CD4-positive, alpha-beta memory T cell (primary cell): ENCODE measurements around the gene PEX14. TPM values are rescaled to one million over a fixed set of nuclear protein-coding genes. Genes with fewer than 3 reads are reported as not detected.
A peak's percentile ranks its signal among the peaks of the same experiment; 100 is the strongest.
"Not testable (repeated sequence)": the region's sequence is repeated elsewhere in the genome, so short reads cannot be mapped to it uniquely, and the experiment has no call there.

ENCODE experiments used
- CTCF ChIA-PET: fragments of 350-600 bp; sonication (Branson Sonifier 250); formaldehyde crosslinking; loops from one replicate; lab custom pipeline; 2021; ENCODE audit warnings: inconsistent platforms; ENCODE audit not compliant: partially characterized antibody; lab: Charles Lee
- POLR2A ChIA-PET: fragments of 350-600 bp; sonication (Branson Sonifier 250); formaldehyde crosslinking; loops from one replicate; lab custom pipeline; 2021; ENCODE audit not compliant: partially characterized antibody; lab: Charles Lee
- DNase-seq, 5 donors: peaks; one replicate each; pipeline versions ENCODE4 v3.0.0 to v3.0.0-alpha.2; 2020 to 2022; ENCODE audit warnings: mixed read lengths in 1 of 5
- H3K27ac ChIP-seq: one replicate; pipeline ENCODE4 v1.7.0; 2013; ENCODE audit warnings: low read depth, low read length
- H3K27me3 ChIP-seq: 2 replicates; pipeline ENCODE4 v1.7.0; 2013; ENCODE audit warnings: mild to moderate bottlenecking, low read length, moderate library complexity; ENCODE audit not compliant: insufficient read depth
- H3K36me3 ChIP-seq: 2 replicates; pipeline ENCODE4 v1.7.0; 2013; ENCODE audit warnings: mild to moderate bottlenecking, low read length, moderate library complexity; ENCODE audit not compliant: insufficient read depth
- H3K4me1 ChIP-seq: 2 replicates; pipeline ENCODE4 v1.7.0; 2013; ENCODE audit warnings: mild to moderate bottlenecking, low read length, moderate library complexity; ENCODE audit not compliant: insufficient read depth
- H3K4me3 ChIP-seq, 2 donors: one replicate each; pipeline ENCODE4 v1.7.0; 2013; ENCODE audit warnings: low read length in 2 of 2, mild to moderate bottlenecking in 1 of 2
- H3K9me3 ChIP-seq, 2 donors: one replicate each; pipeline ENCODE4 v1.7.0; 2013; ENCODE audit warnings: low read length in 2 of 2, control low read depth in 1 of 2; ENCODE audit not compliant: control insufficient read depth in 1 of 2
- H3K27ac Mint-ChIP-seq, 7 donors: one replicate each; pipeline ENCODE4 v1.8.0; 2020 to 2021; ENCODE audit warnings: mixed read lengths in 7 of 7, mild to moderate bottlenecking in 6 of 7, inconsistent platforms in 3 of 7, moderate library complexity in 3 of 7
- H3K27me3 Mint-ChIP-seq, 2 donors: one replicate each; pipeline ENCODE4 v1.8.0; 2020 to 2021; ENCODE audit warnings: mixed read lengths in 2 of 2
- H3K36me3 Mint-ChIP-seq, 2 donors: one replicate each; pipeline ENCODE4 v1.8.0; 2020 to 2021; ENCODE audit warnings: mixed read lengths in 2 of 2, inconsistent platforms in 1 of 2, mild to moderate bottlenecking in 1 of 2
- H3K4me1 Mint-ChIP-seq, 4 donors: one replicate each; pipeline ENCODE4 v1.8.0; 2020 to 2021; ENCODE audit warnings: mixed read lengths in 4 of 4, mild to moderate bottlenecking in 1 of 4
- H3K4me3 Mint-ChIP-seq, 8 donors: one replicate each; pipeline ENCODE4 v1.8.0; 2020 to 2021; ENCODE audit warnings: mixed read lengths in 8 of 8, mild to moderate bottlenecking in 7 of 8, moderate library complexity in 6 of 8, inconsistent platforms in 3 of 8
- H3K9me3 Mint-ChIP-seq, 8 donors: one replicate each; pipeline ENCODE4 v1.8.0; 2020 to 2021; ENCODE audit warnings: mixed read lengths in 8 of 8, mild to moderate bottlenecking in 5 of 8, inconsistent platforms in 3 of 8, moderate library complexity in 1 of 8
- intact Hi-C: fragments of 100-400 bp; cut with micrococcal nuclease; formaldehyde crosslinking; loops from one replicate; pipeline ENCODE4 v1.15.1; 2023
- polyA plus RNA-seq, 2 donors: library from polyadenylated mRNA; unstranded; fragments of 300-500 nt; fragmentation: Illumina TruSeq; gene quantifications; one replicate each; pipeline ENCODE4 v1.2.3, GENCODE V29; 2021
- total RNA-seq, 2 experiments: library from RNA; stranded (reverse); gene quantifications; one replicate each; pipeline ENCODE4 v1.2.3, GENCODE V29; 2021

PEX14 gene
- total and polyA plus RNA-seq, 4 experiments from 2014 or later, result 3.1 to 16.1 (median 9.9) TPM

DNA sequence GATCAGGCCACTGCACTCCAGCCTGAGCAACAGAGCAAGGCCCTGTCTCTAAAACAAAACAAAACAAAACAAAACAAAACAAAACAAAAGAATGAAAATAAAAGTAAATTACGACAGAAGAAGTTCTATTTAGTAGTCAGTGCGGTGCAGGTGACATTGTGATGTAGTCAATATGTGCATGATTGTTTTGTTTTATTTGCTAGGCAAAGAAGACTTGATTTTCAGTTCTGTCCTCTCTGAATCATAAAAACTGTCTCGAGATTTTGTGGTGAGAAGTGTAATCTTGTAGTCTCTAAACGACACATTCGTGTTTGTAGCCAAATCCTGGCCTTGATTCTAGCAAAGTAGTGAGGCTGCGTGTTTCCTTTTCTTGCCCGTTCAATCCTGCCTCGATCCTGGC, 23.5 kb downstream of the PEX14 start:
- DNase-seq, result no peak
- Histone ChIP-seq H3K4me1 (peaks cover 26% of the 10 kb centered on the region), H3K27me3 (no peaks in the 10 kb centered on the region), H3K36me3 (no peaks in the 10 kb centered on the region), H3K4me3 (no peak overlapping the region), H3K27ac (no peak overlapping the region), H3K9me3 (no peaks in the 10 kb centered on the region)
- Mint-ChIP-seq H3K4me3 (peak overlapping the region in 1 of 8 donors; percentile 39), H3K4me1 (peaks cover 21 to 43% (median 35%) of the 10 kb centered on the region in 4 donors), H3K9me3 (no peaks in the 10 kb centered on the region), H3K27me3 (no peaks in the 10 kb centered on the region), H3K27ac (peak overlapping the region in 4 of 7 donors; percentile 21 to 70 (median 48)), H3K36me3 (peaks cover 0 to 9% of the 10 kb centered on the region in 2 donors)
- CTCF ChIA-PET, result interaction anchor here (1.3 to 9.4 kb wide), 5 partner anchors 7 to 368 kb away, joined by 4 to 111 read pairs (median 9); partner anchors contain the start of gene CENPS
- POLR2A ChIA-PET, result interaction anchor here (1.0 to 1.4 kb wide), 2 partner anchors 12 to 68 kb away, joined by 3 to 4 read pairs; partner anchors contain the start of gene CENPS
- intact Hi-C loops, result no loop called here

- peaks cover 10% of the 10 kb centered on the region for H3K4me1 ChIP-seq
- H3K27me3 ChIP-seq, result no peaks in the 10 kb centered on the region
- POLR2A ChIA-PET, result no interaction called here
- intact Hi-C loops, result no loop called here
- no peak overlapping the region for H3K4me3 ChIP-seq
- Mint-ChIP-seq H3K4me1 (peaks cover 11 to 26% (median 21%) of the 10 kb centered on the region in 4 donors), H3K27ac (peak overlapping the region in 2 of 7 donors; percentile 35 to 42), H3K27me3 (no peaks in the 10 kb centered on the region), H3K9me3 (no peaks in the 10 kb centered on the region), H3K4me3 (no peak overlapping the region), H3K36me3 (peaks cover 0 to 3% of the 10 kb centered on the region in 2 donors)
- CTCF ChIA-PET, result interaction anchor here (0.8 to 7.6 kb wide), 2 partner anchors 7 to 88 kb away, joined by 4 to 111 read pairs; no protein-coding TSS in a partner anchor
- no peak overlapping the region for H3K27ac ChIP-seq
- H3K9me3 ChIP-seq, result no peaks in the 10 kb centered on the region
- no peak for DNase-seq
- H3K36me3 ChIP-seq, result no peaks in the 10 kb centered on the region
These were observed 27.5 kb downstream of the PEX14 start for GRCh38 chr1:10502206-10502605.

- H3K27me3 ChIP-seq, result no peaks in the 10 kb centered on the region
- ChIA-PET POLR2A (interaction anchor here (1.1 kb wide), 1 partner anchor 9 kb away, joined by 3 read pairs; no protein-coding TSS in a partner anchor), CTCF (interaction anchor here (1.2 to 7.6 kb wide), 3 partner anchors 9 to 406 kb away, joined by 5 to 111 read pairs (median 10); no protein-coding TSS in a partner anchor)
- no peaks in the 10 kb centered on the region for H3K27me3 Mint-ChIP-seq
- no peaks in the 10 kb centered on the region for H3K9me3 ChIP-seq
- peaks cover 0 to 4% of the 10 kb centered on the region in 2 donors for H3K36me3 Mint-ChIP-seq
- H3K4me1 ChIP-seq, result peaks cover 18% of the 10 kb centered on the region
- intact Hi-C loops, result no loop called here
- no peak overlapping the region for H3K4me3 Mint-ChIP-seq
- DNase-seq, result no peak
- H3K27ac Mint-ChIP-seq, result peak overlapping the region in 1 of 7 donors; percentile 1
- H3K4me3 ChIP-seq, result no peak overlapping the region
- H3K9me3 Mint-ChIP-seq, result no peaks in the 10 kb centered on the region
- no peak overlapping the region for H3K27ac ChIP-seq
- peaks cover 14 to 32% (median 25%) of the 10 kb centered on the region in 4 donors for H3K4me1 Mint-ChIP-seq
- no peaks in the 10 kb centered on the region for H3K36me3 ChIP-seq
These were observed 29.5 kb downstream of the PEX14 start for GRCh38 chr1:10504249-10504648.

DNA sequence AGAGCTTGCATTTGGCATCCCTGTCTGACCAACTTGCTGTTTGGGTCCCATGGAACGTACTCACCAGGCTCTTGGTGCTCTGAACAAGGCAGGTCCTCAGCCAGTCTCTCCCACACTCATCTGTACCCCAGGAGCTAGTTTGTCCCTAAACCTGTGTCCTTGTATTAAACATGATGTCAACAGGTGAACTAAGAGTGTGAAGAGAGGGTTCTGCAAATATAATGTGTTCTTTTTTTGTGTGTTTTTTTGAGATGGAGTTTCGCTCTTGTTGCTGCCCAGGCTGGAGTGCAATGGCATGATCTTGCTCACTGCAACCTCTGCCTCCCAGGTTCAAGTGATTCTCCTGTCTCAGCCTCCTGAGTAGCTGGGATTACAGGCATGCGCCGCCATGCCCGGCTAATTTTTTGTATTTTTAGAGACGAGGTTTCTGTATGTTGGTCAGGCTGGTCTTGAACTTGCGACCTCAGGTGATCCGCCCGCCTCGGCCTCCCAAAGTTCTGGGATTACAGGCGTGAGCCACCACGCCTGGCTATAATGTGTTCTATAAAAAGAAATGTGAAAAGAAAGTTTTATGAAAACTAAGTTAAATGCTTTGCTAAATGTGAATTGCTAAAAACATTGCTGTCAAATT, 31.4 kb downstream of the PEX14 start:
- H3K36me3 Mint-ChIP-seq, H3K27me3 ChIP-seq, H3K4me3 Mint-ChIP-seq, H3K9me3 Mint-ChIP-seq, H3K4me3 ChIP-seq, intact Hi-C loops, H3K27ac ChIP-seq, POLR2A ChIA-PET, DNase-seq, H3K27me3 Mint-ChIP-seq, H3K9me3 ChIP-seq, H3K36me3 ChIP-seq: not testable (repeated sequence)
- peaks cover 35% of the 10 kb centered on the region for H3K4me1 ChIP-seq
- peak overlapping the region in 3 of 7 donors; percentile 32 to 54 (median 53) for H3K27ac Mint-ChIP-seq
- H3K4me1 Mint-ChIP-seq, result peaks cover 27 to 46% (median 40%) of the 10 kb centered on the region in 4 donors
- CTCF ChIA-PET, result interaction anchor here (0.6 to 7.6 kb wide), 10 partner anchors 10 to 404 kb away, joined by 3 to 111 read pairs (median 7); no protein-coding TSS in a partner anchor

DNA sequence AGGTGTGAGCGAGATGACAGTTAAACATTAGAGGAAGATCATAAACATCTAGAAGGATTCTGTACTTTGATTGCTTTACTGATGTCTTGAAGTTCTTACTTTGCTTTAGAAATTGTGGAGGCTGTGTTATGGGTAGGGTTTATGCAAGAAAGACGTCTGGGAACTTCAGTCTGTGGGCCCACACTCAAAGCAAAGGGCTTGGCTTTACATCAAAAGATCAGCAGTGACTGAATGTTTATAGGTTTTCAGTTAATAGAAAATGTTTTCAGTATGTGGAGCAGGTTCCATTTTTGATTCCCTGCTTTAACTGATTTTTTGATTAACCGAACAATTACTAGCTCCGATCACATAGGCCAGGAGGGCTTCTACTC, 31.9 kb downstream of the PEX14 start:
- intact Hi-C loops, result loop anchor here (1.0 kb wide), 3 partner anchors 56 to 404 kb away; no protein-coding TSS in a partner anchor
- no peaks in the 10 kb centered on the region for H3K27me3 Mint-ChIP-seq
- H3K4me3 Mint-ChIP-seq, result no peak overlapping the region

GRCh38 chr1:10507111-10507879, 32.5 kb downstream of the PEX14 start:
- Histone ChIP-seq H3K27me3 (no peaks in the 10 kb centered on the region), H3K27ac (no peak overlapping the region), H3K4me3 (no peak overlapping the region), H3K36me3 (no peaks in the 10 kb centered on the region), H3K4me1 (peaks cover 41% of the 10 kb centered on the region), H3K9me3 (no peaks in the 10 kb centered on the region)
- CTCF ChIA-PET, result interaction anchor here (0.5 to 7.6 kb wide), 32 partner anchors 9 to 436 kb away, joined by 3 to 111 read pairs (median 4); no protein-coding TSS in a partner anchor
- Mint-ChIP-seq H3K27ac (peak overlapping the region; percentile 26 to 91 (median 74)), H3K36me3 (peaks cover 0 to 4% of the 10 kb centered on the region in 2 donors), H3K4me1 (peaks cover 31 to 53% (median 44%) of the 10 kb centered on the region in 4 donors), H3K9me3 (no peaks in the 10 kb centered on the region), H3K27me3 (no peaks in the 10 kb centered on the region), H3K4me3 (peak overlapping the region in 2 of 8 donors; percentile 33 to 72)
- intact Hi-C loops, result loop anchor here (1.0 kb wide), 3 partner anchors 55 to 403 kb away; no protein-coding TSS in a partner anchor
- POLR2A ChIA-PET, result interaction anchor here (1.0 to 1.4 kb wide), 4 partner anchors 12 to 397 kb away, joined by 3 to 6 read pairs (median 4); no protein-coding TSS in a partner anchor
- peak; percentile 55 to 71 (median 56) for DNase-seq

More for the DNA sequence above, 31.9 kb downstream of the PEX14 start:
- peaks cover 0 to 4% of the 10 kb centered on the region in 2 donors for H3K36me3 Mint-ChIP-seq
- Histone ChIP-seq H3K4me1 (peaks cover 40% of the 10 kb centered on the region), H3K27ac (no peak overlapping the region), H3K27me3 (no peaks in the 10 kb centered on the region), H3K36me3 (no peaks in the 10 kb centered on the region), H3K4me3 (no peak overlapping the region), H3K9me3 (no peaks in the 10 kb centered on the region)
- no peak for DNase-seq
- no peaks in the 10 kb centered on the region for H3K9me3 Mint-ChIP-seq
- H3K4me1 Mint-ChIP-seq, result peaks cover 31 to 51% (median 45%) of the 10 kb centered on the region in 4 donors
- peak overlapping the region in 4 of 7 donors; percentile 10 to 91 (median 43) for H3K27ac Mint-ChIP-seq
- ChIA-PET CTCF (interaction anchor here (0.5 to 7.6 kb wide), 22 partner anchors 10 to 437 kb away, joined by 3 to 111 read pairs (median 4); no protein-coding TSS in a partner anchor), POLR2A (interaction anchor here (1.2 to 1.4 kb wide), 3 partner anchors 12 to 397 kb away, joined by 3 to 6 read pairs (median 5); no protein-coding TSS in a partner anchor)
